GM19452 (cell line): ENCODE results near the gene FRYL.
A peak's percentile ranks its signal among the peaks of the same experiment; 100 is the strongest.
"Not testable (repeated sequence)": the region's sequence is repeated elsewhere in the genome, so short reads cannot be mapped to it uniquely, and the experiment has no call there.

Experiments
- ATAC-seq: cut with Tn5 transposase; IDR thresholded peaks from one replicate; pipeline ENCODE4 v1.9.1; 2021; ENCODE audit not compliant: unreplicated experiment

The FRYL gene

GRCh38 chr4:48779998-48780864, at the start of gene FRYL:
TSS of gene FRYL (minus strand) at chr4:48780279. CDS start at chr4:48634410, 145,869 bp downstream.
- peak; percentile 83 for ATAC-seq

- ATAC-seq = no peak
Observed at GRCh38 chr4:48827622-48828021, 47.5 kb upstream of the FRYL start.

- not testable (repeated sequence) for ATAC-seq
Observed at GRCh38 chr4:48821431-48821830, 41.4 kb upstream of the FRYL start.

- ATAC-seq = no peak
Observed at GRCh38 chr4:48816971-48817370, 36.9 kb upstream of the FRYL start.

GRCh38 chr4:48816297-48816696, 36.2 kb upstream of the FRYL start:
- not testable (repeated sequence) for ATAC-seq

- ATAC-seq = no peak
Observed at GRCh38 chr4:48815483-48815882, 35.4 kb upstream of the FRYL start.

- ATAC-seq = no peak
Observed at GRCh38 chr4:48813964-48814363, 33.9 kb upstream of the FRYL start.

- no peak for ATAC-seq
Observed at GRCh38 chr4:48812866-48813265, 32.8 kb upstream of the FRYL start.

- ATAC-seq = no peak
Observed at GRCh38 chr4:48804584-48805301, 24.7 kb upstream of the FRYL start.

GRCh38 chr4:48801016-48801715, 21.1 kb upstream of the FRYL start:
- ATAC-seq = no peak

GRCh38 chr4:48800155-48800554, 20.1 kb upstream of the FRYL start:
- not testable (repeated sequence) for ATAC-seq

- ATAC-seq = no peak
Observed at GRCh38 chr4:48799157-48799556, 19.1 kb upstream of the FRYL start.

GRCh38 chr4:48798117-48798516, 18.0 kb upstream of the FRYL start:
- no peak for ATAC-seq

GRCh38 chr4:48796927-48797679, 17.0 kb upstream of the FRYL start:
- ATAC-seq = no peak

- no peak for ATAC-seq
Observed at GRCh38 chr4:48796191-48796926, 16.3 kb upstream of the FRYL start.

- ATAC-seq = no peak
Observed at GRCh38 chr4:48795108-48795507, 15.0 kb upstream of the FRYL start.

GRCh38 chr4:48792348-48793006, 12.4 kb upstream of the FRYL start:
- no peak for ATAC-seq

GRCh38 chr4:48791313-48791712, 11.2 kb upstream of the FRYL start:
- ATAC-seq = no peak

GRCh38 chr4:48790561-48790960, 10.5 kb upstream of the FRYL start:
- no peak for ATAC-seq

GRCh38 chr4:48787056-48787455, 7.0 kb upstream of the FRYL start:
- ATAC-seq = no peak
